RPMI7951 (cell line): ENCODE data around the gene RNF166. TPM values are rescaled to one million over a fixed set of nuclear protein-coding genes. Genes with fewer than 3 reads are reported as not detected.

Experiments
- DNase-seq: peaks from one replicate; pipeline ENCODE4 v3.0.0-alpha.2; 2012; ENCODE audit warnings: low read depth
- total RNA-seq: library from RNA; depleted of rRNA; stranded (reverse); fragments of >200 nt; shearing (Covaris generic); gene quantifications from 2 replicates; pipeline ENCODE4 v1.2.3, GENCODE V29; 2014

Gene RNF166
- total RNA-seq, 1 experiment from 2014 or later = 10.6 TPM

DNA sequence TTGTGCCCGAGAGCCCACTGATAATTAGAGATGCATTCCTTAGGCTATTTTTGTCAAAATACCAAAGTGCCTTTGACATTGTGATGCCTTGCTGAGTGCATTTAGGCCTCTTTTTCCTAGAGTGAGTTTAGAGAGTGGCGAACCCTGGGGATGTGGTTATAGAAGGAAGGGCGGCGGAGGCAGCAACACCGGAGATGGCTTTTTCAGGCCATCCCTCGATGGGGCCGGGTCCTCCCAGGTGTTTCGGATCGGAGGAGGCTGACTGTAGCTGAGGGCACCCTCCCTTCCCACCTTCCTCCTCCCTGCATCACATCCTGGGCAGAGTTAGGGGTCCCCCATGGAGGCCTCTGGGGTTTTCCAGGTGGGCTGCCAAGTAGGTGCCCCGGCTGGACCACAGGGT, 13.3 kb downstream of the RNF166 start:
- DNase-seq = no peak

DNA sequence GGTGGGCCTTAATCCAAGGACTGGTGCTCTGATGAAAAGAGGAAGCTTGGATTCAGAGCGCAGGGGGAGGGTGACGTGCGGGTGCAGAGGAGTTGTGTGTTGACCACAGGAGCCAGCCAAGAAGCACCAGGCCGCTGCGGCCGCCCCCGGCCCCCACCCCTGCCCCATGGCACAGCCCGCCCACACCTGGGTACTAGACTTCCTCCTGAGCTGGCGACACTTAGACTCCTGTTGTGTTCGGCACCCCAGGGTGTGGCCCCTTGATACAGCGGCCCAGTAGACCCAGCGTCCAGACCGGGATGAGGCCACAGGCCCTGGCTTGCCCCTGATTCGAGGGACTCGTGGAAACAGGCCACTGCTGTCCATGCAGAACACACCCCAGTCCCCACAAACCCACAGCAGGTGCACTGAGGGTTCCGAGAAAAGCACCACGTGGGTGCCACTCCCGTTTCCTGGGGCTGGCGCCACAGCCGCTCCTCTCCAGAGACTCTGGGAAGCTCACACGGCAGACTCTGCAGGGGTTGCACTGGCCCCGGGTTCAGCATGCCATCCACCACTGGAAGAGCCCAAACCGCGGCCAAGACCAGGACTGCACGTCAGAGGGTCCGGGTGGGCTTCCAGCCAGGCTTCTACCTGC, 14.2 kb downstream of the RNF166 start:
- DNase-seq = no peak

- no peak for DNase-seq
Observed at GRCh38 chr16:88691129-88691813, 14.9 kb downstream of the RNF166 start.

GRCh38 chr16:88690341-88691128, 15.7 kb downstream of the RNF166 start:
- no peak for DNase-seq

- no peak for DNase-seq
Observed at GRCh38 chr16:88688013-88688778, 18.0 kb downstream of the RNF166 start.

GRCh38 chr16:88687676-88688012, 18.6 kb downstream of the RNF166 start:
- no peak for DNase-seq

DNA sequence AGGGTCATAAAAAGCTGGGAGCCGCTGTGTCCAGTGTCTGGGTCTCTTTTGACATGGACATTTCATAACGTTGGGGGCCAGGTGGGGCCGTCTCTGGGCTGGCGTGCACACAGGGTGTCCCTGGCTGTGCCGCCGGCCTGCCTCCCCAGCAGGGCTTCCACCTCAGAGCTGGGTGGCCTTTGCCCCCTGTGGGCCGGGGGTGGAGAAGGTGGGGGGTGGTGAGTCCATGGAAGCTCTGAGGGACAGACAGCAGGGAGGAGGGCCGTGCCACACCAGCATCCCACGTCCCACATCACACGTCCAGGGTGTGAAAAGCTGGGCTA, 19.0 kb downstream of the RNF166 start:
- DNase-seq = no peak

GRCh38 chr16:88686439-88687253, 19.6 kb downstream of the RNF166 start, which contains the start of gene SNAI3:
TSS of gene SNAI3 (minus strand) at chr16:88686507. CDS start at chr16:88686406, 101 bp downstream.
- DNase-seq = peak; percentile 45

DNA sequence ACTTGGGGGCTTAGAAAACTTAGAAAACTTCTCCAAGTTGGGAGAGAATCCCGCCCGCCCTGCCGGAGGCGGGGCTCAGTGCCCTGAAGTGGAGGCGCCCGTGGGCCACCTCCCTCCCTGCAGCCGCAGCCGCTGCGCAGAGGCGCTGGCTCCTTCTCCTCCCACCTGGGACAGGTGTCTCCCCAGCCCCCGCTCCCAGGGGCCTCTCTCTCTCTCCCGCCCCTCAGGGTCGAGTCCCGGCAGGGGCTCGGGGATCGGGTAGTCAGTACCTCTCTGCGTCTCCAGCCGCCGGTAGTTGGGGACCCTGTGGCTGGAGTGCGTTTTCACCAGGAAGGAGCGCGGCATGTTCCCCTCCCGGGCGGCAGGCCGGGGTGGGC, 20.2 kb downstream of the RNF166 start:
- no peak for DNase-seq

DNA sequence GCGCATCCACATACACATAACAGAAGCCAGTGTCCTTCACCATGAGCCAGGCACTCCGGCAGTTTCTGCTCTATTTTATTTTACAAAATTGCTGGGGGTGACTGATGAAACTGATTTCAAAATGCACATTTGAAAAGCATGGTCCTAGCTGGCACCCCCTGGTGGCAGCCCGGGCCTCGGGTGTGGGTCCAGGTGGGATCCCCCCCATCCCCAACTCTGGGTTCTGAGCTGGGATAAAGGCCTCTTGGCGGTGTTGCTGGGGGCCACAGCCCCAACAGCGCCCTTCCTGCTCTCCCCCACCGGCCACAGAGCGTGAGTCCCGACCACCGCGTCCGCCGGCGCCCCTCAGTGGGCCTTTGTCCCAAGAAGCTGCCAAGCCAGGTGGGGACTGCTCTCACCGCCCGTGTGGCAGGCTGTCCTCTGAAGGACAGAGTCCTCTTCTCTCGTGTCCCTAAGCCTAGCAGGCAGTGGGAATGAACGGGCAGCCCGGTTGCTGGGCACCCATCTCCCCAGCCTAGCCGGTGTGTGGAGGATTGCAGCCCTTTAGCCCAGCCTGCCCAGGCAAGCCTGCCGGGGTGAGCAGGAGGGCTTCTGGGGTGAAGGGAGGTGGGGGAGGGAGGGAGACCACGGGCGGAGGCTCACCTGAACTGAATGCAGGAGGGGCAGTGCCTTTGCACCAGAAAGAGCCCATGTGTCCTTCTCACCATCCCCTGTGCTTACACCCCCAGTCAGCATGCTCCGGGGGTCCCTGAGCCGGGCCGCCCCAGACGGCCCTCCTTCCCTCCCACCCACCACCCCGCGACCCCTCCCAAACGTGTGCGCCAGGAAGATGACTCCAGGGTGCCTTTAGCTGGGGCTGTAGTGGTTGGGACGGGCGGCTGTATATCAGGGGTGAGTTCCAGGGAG, 20.8 kb downstream of the RNF166 start:
- peak; percentile 12 for DNase-seq

DNA sequence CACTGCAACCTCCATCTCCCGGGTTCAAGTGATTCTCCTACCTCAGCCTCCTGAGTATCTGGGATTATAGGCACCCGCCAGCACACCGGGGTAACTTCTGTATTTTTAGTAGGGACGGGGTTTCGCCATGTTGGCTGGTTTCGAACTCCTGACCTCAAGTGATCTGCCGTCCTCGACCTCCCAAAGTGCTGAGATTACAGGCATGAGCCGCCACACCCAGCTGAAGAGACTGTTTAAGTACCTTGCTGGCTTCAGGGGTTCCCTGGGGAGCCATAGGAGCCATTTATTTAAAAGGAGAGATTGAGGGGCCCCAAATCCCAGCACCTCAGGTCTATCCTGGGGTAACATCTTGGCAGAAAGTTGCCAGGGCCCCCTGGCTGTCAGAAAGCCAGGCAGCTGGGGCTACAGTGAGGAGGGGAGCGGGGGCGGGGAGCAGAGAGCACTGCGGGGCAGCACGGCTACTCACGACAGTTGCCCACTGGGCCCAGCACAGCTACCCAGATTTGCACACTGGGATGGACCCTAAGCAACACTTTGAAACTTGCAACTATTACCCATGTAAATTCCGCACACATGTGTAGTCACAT, 21.5 kb downstream of the RNF166 start:
- no peak for DNase-seq

GRCh38 chr16:88681709-88682451, 24.3 kb downstream of the RNF166 start:
- no peak for DNase-seq

DNA sequence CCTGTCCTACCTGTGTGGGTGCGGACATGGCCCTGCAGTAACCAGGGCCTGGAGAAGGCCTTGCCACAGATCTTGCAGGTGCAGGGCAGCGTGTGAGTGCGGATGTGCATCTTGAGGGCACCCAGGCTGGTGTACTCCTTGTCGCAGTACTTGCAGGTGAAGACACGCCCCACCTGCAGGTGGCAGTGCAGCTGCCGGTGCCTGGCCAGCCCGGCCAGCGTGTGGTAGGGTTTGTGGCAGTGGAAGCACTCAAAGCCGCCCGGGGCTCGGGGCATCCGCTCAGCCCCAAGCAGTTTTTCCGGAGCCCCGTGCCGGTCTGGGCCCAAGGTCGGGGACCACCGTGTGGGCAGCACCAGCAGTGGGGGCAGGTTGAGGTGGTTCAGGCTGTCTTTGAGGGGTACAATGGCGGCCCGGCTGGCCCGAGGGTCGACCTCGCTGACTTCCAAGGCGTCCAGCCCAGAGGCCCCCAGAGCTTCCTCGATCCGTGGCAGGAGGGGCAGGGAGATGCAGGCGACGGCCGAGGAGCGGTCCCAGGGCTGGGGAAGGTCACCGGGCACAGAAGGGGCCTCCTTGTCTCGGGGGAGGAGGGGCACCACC, 25.0 kb downstream of the RNF166 start:
- DNase-seq = no peak

GRCh38 chr16:88680554-88681083, 25.6 kb downstream of the RNF166 start:
- no peak for DNase-seq

DNA sequence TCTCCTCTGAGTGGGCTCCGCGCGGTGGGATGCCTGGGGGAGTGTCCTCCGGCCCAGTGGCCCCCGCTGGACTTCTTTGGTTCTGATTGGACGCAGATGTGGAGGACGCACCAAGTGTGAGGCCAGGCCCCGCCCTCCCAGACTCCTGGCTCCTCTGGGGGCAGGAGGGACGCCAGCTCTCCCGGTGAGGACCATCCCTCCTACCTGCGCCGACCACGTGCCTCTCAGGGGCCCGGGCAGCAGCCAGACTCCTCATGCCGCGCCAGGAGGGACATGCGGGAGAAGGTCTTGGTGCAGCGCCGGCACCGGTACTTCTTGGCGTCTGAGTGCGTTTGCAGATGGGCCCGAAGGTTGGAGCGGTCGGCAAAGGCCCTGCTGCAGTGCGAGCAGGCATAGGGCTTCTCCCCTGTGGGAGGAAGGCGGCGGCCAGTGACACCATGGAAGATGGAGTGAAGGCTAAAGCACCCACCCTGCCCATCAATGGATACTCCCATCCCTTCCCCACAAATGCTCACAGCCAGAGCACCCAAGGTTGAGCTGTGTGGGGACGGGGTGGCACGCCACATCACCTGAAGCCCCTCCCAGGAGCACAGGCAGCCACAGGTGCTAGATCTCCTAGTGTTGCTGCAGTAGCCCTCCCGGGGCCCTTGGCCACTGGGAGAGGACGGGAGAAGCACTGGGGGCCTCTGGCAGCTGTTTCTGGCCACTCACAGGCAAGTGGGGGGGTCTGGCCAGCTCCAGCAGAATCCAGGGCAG, 27.8 kb downstream of the RNF166 start:
- DNase-seq = no peak

- no peak for DNase-seq
Observed at GRCh38 chr16:88677721-88678120, 28.5 kb downstream of the RNF166 start.

DNA sequence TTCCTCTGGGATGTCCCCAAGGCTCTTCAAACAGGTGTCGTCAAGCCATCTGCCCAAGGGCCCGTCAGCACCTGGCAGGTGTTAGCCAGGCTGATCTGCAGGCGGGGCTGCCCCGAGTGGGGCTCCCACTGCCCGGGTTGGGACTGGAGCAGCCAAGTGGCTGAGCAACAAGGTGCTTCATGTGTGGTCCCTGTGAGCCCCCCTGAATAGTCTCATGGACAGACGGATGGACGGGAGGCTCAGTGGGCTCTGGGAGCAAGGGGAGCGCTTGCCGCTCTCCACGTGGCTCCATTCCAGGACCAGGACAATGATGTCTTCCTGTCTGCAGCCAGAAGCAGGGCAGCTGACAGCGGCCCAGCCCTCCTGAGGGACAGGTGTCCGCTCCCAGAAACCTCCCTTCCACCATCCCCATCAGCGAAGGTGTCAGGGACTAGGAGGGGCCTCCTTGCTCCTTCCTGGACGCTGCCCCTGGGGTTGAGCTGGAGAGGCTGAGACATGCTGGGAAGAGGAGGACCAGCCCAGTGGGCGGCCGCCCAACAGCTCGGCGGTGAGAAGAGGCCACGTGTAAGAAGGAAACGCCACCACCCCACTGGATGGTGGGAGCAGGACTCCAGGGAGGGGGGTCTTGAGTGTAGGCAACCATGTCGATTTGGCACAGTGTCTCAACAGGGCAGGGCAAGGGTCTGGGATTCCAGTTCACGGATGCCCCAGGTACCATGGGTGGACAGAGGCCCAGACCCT, 29.5 kb downstream of the RNF166 start:
- DNase-seq = no peak
